MM.1S (cell line): ENCODE measurements around the gene SLC6A7.

ENCODE experiments used
- CTCF ChIP-seq: fragments of 300-600 bp; sonication (generic); IDR thresholded peaks from 2 replicates; pipeline ENCODE4 v1.5.1; 2016; ENCODE audit warnings: antibody characterized with exemption, low read length, mixed read lengths
- EZH2 ChIP-seq: fragments of 300-600 bp; sonication (generic); optimal IDR thresholded peaks from 2 replicates; pipeline ENCODE3; 2017; ENCODE audit warnings: low read depth, mild to moderate bottlenecking, antibody characterized with exemption, low read length, mixed read lengths
- EZH2phosphoT487 ChIP-seq: fragments of 300-600 bp; sonication (generic); IDR thresholded peaks from 2 replicates; pipeline ENCODE4 v1.6.1; 2018; ENCODE audit warnings: antibody characterized with exemption, low read length

DNA sequence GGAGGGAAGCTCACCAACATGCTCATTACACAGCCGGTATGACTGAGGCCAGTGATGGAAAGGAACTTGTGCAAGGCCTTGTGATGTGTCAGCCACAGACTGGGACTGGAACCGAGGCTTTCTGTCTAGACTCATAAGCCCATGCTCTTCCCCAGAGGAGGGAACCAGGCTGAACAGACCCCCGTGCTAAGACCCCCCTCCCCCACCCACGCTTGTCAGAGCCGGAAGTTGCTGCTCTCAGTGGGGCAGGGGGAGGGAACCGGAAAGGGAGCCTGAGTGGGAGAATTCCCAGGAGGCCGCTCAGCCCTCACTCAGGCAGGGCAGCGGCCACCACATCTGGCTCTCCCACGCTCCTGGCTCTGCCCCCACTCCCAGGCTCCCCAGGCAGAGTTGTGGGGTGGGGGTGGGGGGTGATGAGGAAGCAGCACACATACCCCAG, 30.1 kb upstream of the SLC6A7 start:
- TF ChIP-seq CTCF (no peak), EZH2phosphoT487 (no peak), EZH2 (no peak)
